Measurements from ENCODE around the gene NES.

NES gene

DNA sequence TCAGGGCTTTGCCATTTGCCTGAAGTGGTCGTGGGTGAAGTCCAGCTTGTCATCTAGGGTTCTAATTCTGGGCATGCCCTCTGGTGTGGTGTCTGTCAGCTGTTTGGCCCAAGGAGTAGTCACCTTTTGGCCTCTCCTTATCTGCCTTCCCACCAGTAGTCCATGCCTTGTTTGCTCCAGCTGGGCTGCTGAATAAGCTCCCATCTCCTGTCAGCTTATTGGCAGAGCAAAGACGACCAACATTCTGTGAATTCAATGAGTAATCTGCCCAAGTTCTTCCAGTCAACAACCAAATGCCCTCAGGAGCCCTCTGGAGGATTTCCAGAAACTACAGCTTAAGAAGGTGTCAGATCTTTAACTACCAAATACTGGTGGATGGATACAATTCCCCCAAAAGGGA, 28.3 kb downstream of the NES start:
- TF ChIP-seq, protein P1, sequence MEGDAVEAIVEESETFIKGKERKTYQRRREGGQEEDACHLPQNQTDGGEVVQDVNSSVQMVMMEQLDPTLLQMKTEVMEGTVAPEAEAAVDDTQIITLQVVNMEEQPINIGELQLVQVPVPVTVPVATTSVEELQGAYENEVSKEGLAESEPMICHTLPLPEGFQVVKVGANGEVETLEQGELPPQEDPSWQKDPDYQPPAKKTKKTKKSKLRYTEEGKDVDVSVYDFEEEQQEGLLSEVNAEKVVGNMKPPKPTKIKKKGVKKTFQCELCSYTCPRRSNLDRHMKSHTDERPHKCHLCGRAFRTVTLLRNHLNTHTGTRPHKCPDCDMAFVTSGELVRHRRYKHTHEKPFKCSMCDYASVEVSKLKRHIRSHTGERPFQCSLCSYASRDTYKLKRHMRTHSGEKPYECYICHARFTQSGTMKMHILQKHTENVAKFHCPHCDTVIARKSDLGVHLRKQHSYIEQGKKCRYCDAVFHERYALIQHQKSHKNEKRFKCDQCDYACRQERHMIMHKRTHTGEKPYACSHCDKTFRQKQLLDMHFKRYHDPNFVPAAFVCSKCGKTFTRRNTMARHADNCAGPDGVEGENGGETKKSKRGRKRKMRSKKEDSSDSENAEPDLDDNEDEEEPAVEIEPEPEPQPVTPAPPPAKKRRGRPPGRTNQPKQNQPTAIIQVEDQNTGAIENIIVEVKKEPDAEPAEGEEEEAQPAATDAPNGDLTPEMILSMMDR (conservative IDR thresholded peaks at IDR 0.05; ENCODE audit: low read depth, low read length) = no peak

DNA sequence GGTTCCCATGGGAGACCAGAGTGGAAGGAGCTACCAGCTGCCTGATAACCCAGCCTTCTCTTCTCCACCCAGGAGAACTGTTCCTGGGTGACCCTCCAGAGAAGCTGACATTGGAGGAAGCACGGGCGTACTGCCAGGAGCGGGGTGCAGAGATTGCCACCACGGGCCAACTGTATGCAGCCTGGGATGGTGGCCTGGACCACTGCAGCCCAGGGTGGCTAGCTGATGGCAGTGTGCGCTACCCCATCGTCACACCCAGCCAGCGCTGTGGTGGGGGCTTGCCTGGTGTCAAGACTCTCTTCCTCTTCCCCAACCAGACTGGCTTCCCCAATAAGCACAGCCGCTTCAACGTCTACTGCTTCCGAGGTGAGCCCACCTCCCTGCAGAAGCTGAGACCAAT, 28.7 kb downstream of the NES start:
- H3K4me3 ChIP-seq (ENCODE audit: low read length) = no peak overlapping the region
- TF ChIP-seq, protein P1 (conservative IDR thresholded peaks at IDR 0.05; ENCODE audit: low read depth, low read length) = no peak
- no peak for DNase-seq (ENCODE audit: low read depth)

More for the DNA sequence above, 28.3 kb downstream of the NES start:
- no peak for DNase-seq (ENCODE audit: low read depth)
- no peak overlapping the region for H3K4me3 ChIP-seq (ENCODE audit: low read length)

DNA sequence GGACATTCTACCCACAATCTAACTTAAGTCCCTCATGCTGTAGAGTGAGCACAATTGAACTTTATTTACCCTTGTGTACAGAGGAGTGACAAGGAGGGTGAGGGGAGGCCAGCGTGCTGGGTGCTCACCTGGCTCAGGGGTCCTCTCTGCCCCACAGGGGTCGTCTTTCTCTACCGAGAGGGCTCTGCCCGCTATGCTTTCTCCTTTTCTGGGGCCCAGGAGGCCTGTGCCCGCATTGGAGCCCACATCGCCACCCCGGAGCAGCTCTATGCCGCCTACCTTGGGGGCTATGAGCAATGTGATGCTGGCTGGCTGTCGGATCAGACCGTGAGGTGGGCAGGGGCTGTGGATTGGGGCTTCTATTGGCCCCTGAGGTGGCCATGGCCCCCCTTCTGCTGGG, 29.9 kb downstream of the NES start:
- TF ChIP-seq, protein P1 (conservative IDR thresholded peaks at IDR 0.05; ENCODE audit: low read depth, low read length) = no peak
- DNase-seq (ENCODE audit: low read depth) = no peak
- H3K4me3 ChIP-seq (ENCODE audit: low read length) = no peak overlapping the region

DNA sequence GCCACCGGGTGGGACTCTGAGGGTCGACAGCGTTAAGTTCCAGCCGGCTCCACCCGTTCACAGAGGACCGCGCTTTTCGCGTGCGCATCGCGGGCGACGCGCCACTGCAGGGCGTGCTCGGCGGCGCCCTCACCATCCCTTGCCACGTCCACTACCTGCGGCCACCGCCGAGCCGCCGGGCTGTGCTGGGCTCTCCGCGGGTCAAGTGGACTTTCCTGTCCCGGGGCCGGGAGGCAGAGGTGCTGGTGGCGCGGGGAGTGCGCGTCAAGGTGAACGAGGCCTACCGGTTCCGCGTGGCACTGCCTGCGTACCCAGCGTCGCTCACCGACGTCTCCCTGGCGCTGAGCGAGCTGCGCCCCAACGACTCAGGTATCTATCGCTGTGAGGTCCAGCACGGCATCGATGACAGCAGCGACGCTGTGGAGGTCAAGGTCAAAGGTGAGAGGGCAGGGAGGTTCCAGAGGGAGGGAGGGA, 30.4 kb downstream of the NES start:
- TF ChIP-seq, protein P1 (conservative IDR thresholded peaks at IDR 0.05; ENCODE audit: low read depth, low read length) = no peak
- no peak overlapping the region for H3K4me3 ChIP-seq (ENCODE audit: low read length)
- DNase-seq (ENCODE audit: low read depth) = no peak

DNA sequence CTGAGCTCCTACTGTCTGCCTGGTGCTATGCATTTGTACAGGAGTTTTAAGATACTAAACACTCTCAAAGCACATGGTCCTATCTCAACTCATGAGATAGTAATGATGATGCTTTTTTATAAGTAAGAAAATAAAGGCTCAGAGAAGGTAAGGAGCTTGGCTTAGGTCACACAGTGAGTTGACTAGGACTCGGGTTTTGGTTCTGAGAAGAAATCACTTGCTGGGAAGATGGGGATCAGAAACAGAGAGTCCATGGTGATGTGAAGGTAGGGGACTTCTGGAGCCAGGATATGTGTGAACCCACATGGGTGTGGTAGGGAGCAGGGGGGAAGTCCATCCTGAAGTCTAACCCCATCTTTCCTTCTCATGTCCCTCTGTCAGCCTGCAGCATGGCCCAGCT, 31.5 kb downstream of the NES start:
- TF ChIP-seq, protein P1 (conservative IDR thresholded peaks at IDR 0.05; ENCODE audit: low read depth, low read length) = no peak
- no peak overlapping the region for H3K4me3 ChIP-seq (ENCODE audit: low read length)
- DNase-seq (ENCODE audit: low read depth) = no peak

DNA sequence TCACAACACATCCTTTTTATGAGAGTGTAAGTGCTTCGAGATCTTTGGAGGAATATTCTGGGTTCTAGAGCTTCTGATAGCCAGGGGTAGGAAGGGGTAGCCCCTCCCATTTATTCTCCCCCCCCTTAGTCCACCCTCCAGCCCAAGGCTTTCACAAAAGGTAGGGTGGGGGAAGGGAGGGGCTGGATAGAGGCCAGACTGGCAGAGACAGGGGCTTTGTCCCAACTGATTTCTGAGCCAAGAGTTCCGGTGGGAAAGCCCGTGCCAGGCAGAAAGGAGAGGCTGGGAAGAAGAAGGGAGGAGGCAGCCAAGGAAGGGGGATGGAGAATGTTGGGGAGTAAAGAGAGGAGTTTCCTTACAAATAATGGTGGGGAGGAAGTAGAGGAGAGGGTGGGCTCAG, 32.2 kb downstream of the NES start:
- no peak overlapping the region for H3K4me3 ChIP-seq (ENCODE audit: low read length)
- no peak for DNase-seq (ENCODE audit: low read depth)
- TF ChIP-seq, protein P1 (conservative IDR thresholded peaks at IDR 0.05; ENCODE audit: low read depth, low read length) = no peak

DNA sequence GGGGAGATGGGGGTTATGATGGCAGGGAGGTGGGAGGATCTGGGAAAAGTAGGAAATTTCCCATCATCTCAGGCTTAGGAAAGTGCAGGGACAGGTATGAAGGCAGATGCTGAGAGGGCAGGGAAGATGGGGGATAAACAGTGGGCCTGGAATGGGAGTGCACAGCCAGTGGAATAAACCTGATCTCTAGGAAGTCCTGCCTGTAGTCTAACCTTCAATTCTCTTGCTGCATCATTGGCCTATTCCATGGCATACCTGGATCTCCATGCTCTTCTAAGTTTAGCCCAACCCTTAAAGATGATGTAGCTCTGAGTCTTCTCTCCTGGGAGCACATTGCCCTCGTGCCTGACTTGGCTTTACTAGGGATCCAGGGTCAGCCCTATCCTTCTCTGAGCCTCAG, 32.6 kb downstream of the NES start:
- no peak for DNase-seq (ENCODE audit: low read depth)
- H3K4me3 ChIP-seq (ENCODE audit: low read length) = no peak overlapping the region
- TF ChIP-seq, protein P1 (conservative IDR thresholded peaks at IDR 0.05; ENCODE audit: low read depth, low read length) = no peak
